ENCODE results near the gene MFN2.

DNA sequence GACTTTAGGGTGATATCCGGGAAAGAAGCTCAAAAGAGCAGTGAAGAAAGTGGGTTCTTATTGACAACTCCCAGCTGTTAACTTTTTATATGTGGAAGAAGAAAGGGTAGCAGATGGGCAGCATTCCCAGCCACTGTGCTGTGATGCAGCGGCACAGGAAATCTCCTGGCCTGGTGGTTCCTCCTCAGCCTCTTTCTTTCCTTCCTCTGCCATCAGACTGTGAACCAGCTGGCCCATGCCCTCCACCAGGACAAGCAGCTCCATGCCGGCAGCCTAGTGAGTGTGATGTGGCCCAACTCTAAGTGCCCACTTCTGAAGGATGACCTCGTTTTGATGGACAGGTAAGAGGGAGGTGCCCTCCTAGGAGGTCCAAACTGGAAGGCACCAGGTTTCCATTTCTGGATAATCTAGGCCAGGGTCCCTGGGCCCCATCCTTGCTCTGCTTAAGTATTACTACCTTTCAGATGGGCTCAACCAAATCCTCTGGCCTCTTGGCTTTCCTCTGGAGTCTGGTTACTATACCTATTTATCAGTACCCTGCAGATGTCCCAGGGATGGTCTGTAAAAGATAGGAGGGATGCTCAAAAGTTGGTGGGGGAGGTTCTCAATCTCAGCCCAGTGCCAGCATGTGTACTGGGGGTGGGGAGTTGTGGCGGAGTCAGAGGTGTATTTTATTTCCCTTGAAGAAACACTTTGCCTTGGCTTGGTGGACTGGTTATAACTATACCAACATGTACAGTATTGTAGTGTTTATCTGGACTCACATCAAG lies 17.0 kb downstream of the MFN2 start:
- TF ChIP-seq POLR2AphosphoS5 (IDR thresholded peaks at IDR 0.05), result no peak
- TF ChIP-seq, protein P1, sequence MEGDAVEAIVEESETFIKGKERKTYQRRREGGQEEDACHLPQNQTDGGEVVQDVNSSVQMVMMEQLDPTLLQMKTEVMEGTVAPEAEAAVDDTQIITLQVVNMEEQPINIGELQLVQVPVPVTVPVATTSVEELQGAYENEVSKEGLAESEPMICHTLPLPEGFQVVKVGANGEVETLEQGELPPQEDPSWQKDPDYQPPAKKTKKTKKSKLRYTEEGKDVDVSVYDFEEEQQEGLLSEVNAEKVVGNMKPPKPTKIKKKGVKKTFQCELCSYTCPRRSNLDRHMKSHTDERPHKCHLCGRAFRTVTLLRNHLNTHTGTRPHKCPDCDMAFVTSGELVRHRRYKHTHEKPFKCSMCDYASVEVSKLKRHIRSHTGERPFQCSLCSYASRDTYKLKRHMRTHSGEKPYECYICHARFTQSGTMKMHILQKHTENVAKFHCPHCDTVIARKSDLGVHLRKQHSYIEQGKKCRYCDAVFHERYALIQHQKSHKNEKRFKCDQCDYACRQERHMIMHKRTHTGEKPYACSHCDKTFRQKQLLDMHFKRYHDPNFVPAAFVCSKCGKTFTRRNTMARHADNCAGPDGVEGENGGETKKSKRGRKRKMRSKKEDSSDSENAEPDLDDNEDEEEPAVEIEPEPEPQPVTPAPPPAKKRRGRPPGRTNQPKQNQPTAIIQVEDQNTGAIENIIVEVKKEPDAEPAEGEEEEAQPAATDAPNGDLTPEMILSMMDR (IDR thresholded peaks at IDR 0.05), result no peak
- no peak for TF ChIP-seq POLR2A (IDR thresholded peaks at IDR 0.05)
- no peak for TF ChIP-seq EP300 (IDR thresholded peaks at IDR 0.05; ENCODE audit: low read depth)

All from transverse colon (tissue), 4 donors.